Activated naive CD4-positive, alpha-beta T cell treated with Interleukin-2 at 50 U/mL for 16 hours (primary cell): ENCODE results near the gene TMEM163.

Experiments
- DNase-seq: peaks from one replicate; pipeline ENCODE4 v3.0.0-alpha.2; 2020

Gene TMEM163

DNA sequence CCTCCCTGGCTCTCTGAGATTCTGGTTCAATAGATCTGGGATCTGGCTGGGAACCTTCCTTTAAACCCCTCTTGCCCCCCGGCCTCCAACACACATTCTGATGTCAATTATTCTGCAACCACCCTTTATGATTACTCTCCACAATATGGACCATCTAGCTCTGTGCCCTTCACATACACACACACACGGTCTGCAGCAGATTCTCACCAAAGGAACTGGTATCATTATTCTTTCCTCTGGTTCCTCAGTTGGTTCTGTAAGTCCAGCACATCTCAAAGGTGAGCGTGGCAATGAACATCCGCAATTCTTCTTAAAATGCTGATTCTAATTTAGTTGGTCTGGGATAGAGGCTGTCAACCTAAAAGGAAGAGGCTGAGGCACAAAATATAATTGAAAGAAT is 2.8 kb upstream of the TMEM163 start:
- no peak for DNase-seq

DNA sequence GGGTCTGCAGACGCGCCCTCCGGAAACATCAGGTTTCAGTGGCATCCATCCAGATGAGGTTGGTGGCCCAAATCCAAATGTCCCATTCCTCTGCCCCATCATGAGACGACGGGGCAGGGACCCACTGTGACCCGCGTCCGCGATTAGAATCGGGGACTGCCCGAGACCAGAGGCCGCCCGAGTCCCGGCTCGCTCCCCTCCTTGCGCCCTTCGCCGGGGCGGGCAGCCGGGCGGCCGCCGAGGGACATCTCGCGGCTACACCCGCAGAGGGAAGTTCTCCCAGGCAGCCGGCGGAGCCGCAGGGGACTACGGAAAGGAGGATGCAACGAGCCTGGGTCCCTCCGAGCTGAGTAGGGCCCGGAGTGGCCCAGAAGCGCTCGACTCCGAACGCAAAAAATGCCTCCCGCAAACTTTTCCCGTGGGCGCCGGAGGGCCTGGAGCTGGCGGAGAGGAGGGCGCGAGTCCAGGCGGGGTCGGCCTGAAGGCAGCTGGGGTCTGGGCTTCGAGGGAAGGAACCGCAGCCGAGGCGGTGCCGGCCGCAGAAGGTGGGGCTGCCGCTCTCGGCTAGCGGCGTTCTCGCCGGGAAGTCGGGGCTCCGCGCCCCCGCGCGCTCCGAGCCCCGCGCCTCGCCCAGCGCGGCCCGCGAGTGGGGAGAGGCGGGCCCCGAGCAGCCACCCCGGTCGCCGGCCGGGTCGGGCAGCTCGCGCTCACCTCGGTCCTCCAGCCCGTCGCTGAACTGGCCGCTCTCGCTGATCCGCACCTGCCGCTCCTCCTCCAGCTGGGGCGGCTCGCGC is 580 bp downstream of the TMEM163 start:
- no peak for DNase-seq

DNA sequence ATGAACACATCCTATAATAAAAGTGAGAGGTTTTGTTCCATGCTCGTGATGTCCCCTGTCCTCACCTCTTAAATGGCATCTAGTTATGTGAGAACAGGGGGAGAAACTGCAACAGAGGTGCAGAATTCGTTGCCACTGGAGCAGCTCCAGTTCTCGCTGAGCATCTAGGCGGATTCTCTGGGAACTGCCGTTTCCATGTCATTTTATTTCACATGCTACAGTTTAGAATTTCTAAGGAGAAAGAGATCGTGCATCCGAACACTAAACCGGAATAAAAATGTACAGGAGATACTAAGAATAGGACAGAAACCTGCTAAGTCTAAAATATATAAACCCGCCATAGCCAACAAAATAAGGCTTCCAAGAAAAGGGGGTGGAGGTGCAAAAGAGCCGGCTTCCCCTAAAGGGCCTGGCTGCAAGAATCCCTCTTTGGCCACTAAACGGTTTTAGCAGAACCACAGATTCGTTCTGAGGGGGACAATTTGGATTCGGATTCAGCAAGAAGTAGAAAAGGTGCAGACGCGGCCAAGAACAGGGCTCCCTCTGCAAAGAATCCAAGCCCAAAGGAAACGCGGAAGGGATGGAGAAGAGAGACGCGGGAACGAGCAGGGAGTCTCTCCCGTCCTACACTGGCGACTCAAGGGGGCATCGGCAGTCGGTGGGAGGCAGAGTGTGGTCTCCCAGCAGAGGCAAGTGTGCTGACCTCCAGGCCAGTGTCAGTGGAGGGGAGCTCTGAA is 1.3 kb downstream of the TMEM163 start:
- no peak for DNase-seq

DNA sequence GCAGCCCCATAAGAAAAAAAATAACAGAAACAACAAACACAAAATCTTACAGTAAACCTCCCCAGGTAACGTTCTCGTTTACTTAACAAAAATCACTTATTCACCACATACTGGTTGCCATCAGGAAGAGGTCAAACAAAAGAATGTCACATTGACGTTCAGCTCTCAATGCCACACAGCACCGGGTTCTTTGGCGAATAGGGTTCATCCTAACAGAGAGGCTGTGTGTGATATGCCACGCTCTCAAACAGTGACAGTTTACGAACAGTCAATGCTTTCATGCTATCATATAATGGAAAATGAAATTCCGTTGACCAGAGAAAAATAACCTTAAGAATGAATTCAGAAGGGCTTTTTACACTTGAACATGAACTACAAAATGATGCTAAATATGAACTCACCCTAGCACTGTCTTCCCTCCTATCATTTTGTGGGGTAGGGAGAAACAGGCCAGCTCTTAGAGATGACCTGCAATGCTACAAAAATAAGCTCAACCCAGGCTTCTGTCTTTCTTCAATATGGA is 2.0 kb downstream of the TMEM163 start:
- DNase-seq = no peak

DNA sequence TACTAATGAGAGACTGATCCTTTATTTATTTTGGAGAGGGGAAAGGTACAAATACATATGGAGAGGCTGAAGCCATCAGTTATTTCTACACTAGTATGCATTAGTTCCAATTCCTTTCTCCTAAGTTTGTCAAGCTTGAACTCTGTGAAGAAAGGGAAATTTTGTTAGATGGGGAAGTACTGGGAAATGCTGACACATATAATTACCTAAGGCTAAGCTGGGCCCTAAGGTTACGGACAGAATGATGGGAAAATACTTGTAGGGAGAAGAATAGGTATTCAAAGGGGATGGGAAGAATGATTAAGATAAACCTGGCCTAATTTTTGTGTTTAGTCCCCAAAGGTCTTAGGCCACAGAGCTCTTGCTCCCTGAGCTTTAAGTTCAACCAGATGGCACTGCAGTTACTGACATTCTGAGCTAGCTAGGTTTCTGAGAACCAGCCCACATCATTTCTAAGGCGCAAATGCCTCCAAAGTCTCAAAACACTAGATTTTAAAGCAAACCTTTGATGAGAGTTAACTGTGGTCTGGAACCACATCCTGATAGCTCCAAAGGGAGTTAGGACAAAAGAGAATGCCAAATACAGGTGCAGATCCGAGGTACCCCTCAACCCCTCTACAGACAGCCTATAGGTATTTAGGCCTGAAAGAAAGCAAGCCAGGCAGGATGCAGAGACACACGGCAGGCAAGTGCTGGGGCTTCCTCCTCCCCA is 2.7 kb downstream of the TMEM163 start:
- no peak for DNase-seq

DNA sequence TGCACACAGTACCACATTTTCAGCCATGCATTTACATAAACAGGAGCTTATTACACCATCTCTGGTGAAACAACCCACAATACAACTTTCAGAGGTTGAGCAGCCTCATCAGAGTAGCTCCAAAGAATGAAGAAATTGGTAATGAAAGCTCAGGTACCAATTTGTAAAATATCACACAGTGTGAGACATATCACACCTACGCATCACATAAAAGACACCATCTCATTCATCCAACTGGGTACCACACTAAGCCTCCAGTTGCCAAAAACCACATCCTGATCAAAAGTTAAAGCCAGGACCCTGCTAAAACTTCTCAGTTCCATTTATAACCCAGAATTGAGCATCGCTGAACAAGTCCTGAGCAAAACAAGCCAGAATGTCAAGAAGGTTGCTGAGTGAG is 4.6 kb downstream of the TMEM163 start:
- no peak for DNase-seq

DNA sequence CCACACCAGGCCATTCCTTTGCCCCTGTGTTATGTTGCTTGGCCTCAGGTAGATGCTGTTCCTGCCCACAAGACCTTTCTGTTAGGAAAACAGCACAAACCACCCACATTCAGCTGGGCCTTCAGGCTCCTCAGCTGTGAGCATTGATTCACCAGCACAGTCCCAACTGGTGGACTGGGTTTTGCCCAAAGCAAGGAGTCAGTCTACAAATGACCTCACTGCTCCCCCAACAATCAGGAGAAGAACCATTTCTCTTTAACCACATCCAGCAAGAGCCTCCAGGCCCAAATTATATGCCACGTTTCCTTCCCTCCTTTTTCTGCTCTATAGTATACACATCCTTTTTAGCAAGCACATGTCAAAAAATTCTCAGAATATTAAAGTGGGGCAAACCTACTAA is 5.2 kb downstream of the TMEM163 start:
- DNase-seq = no peak

DNA sequence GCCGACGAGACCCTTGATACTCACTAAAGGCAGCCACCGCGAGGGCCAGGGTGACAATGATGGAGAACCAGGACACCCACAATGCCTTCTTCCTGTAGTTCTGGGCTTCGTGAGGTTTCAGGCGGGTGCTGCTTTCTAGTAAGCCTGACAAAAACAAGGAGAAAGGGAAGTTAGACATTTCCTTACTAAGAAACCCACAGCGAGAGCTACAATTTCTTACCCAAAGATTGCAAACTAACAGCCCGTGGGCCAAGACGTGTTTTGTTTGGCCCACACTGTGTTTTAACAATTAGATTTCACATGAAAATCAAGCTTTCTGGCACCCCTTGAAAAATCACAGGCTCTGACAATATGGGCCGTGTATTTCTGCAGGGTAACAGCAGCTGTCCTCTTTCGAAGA is 5.6 kb downstream of the TMEM163 start:
- no peak for DNase-seq

DNA sequence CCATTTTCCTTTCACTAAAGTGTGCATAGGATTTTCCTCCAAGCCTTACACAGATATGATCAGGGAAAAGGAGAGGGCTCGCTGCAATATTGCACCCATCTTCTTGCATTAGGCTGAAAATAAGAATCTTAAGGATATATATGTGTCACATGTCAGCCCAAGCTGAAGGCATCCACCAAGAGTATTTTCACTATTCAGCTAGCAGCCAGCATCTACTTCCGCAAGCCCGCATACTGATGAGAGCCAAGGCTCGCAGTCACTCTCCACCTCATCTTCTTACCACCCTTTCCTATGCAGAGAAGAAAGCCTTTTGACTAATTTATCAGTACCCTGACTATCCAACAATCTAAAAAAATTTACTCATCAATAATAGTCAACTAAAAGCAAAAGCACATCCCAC is 6.1 kb downstream of the TMEM163 start:
- DNase-seq = no peak

DNA sequence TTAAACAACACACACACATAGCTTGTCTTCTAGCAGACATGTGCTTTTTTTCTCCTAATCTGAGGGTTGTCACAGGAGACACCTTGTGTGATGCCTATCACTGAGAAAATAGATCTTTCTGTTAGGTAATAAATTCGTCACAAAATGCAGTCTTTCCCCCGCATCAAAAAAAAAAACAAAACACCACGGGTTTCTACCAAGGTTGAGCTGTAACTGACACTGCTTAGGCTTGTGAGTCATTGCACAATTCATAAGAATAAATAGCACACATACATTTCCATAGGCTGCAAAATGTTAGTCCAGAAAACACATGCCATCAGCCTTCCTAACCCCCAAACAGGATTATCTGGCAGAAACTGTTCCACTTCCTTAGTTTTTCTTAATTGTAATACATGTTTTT is 6.5 kb downstream of the TMEM163 start:
- no peak for DNase-seq

DNA sequence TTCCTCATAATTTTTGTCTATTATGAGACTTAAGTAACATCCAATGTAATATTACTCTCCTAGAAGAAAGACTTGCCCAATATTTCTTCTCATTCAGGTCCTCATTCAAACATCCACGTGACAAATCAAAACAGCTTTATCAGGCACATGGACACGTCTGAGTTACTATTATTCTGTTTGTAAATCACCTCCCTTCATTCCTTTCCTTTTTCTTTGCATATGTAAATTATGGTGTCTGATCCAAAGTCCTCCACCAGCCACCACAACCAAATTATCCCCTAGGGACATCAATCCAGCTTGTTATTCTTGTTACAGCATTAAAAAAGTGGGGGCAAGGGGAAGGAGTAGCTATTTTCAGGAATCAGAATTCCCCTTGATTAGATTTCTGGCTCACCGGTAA is 7.1 kb downstream of the TMEM163 start:
- DNase-seq = no peak

DNA sequence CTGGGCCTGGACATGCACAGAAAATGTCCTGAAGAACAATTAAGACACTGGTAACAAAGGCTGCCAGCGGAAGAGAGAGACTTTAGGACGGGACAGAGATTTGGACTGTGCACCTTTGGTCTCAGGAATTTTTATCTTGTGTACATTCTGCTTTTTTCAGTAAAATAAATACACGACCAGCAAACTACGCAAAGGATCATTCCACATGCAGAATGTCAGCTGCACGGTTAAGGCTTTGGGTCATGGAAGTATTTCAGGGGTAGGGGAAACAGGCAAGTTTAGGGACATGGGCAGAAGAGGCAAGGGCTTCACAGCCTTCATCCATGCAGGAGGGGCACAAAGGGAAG is 11.5 kb downstream of the TMEM163 start:
- no peak for DNase-seq

DNA sequence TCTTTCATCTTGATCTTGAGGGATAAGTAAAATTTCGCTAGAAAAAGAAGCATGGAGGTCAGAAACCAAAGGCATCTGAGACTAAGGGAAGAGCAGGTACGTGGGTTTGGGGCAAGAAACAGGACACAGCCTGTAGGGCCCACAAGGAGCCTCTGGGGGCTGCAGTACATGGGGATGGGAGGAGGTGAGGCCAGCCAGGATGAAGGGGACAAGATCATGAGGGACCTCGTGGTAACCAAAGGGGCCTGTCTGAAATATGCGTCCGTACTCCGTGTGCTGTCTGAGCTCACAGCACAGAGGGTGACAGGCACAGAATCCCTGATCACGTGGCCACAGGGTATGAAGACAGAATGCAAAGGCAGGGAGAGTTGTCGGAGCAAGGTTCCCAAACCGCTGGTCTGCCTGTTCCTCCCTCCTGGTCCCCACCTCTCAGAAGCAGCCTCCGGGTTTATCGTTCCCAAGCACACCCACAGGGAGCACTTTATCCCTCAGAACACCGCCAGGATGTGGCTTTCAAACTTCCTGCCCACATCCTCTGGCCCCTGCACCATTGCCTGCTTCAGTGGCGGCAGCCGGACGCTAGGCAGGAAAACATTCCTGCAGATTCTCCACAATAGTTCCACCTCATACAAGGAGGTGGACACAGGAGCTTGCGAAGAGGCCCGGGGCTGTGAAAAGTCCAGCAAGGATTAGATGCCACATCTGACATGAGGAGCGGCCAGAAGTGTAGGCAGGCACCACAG is 12.0 kb downstream of the TMEM163 start:
- no peak for DNase-seq

DNA sequence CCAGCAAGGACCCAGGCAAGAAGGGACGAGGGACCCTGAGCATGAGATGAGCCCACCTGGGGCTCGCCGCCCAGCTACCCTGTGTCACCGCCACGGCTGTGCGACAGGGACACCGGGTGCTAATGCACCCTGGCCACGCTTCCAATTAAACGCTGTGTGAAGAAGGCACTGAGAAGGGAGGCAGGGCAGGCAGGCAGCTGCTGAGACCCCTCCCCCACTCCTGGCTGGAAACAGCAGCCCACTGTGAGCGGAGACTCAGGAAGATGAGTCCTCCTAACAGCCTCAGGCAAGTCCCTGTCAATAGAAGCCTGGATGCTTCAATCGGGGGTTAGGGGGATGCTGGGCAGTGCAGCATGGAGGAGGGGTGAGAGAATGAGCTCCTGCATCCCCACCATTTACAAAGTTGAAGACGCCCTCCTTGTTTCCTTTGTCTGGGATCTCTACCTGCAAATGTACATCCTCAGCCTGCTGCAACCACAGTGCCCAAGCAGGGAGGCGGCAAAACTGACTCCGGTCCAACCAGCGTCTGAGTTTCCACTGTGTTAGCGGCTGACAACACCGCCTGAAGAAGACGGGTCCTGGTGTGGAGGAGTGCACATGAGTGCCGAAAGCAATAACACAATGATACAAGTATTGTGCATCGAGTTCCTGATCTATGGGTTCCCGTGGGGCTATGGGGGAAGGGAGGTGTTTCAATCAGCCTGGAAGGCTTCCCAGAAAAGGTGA is 12.8 kb downstream of the TMEM163 start:
- DNase-seq = no peak

DNA sequence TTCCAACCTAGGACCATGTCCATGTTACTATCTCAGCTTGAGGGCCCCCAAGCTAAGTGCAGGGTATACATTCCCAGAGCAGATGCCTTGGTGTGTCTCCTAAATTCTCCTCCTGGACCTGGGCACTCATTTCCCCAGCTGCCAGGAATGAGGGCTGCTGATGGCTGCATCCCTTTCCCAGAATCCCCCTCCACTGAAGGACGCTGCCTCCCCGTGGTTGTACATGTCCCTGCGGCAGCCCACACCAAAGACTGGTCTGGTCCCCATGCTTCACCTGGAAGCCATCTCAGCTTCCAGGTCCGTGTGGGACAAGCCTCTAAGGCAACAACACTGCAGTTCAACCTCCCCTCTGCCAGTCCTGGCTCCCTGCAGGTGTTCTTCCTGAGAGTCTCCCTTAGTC is 14.6 kb downstream of the TMEM163 start:
- DNase-seq = no peak

DNA sequence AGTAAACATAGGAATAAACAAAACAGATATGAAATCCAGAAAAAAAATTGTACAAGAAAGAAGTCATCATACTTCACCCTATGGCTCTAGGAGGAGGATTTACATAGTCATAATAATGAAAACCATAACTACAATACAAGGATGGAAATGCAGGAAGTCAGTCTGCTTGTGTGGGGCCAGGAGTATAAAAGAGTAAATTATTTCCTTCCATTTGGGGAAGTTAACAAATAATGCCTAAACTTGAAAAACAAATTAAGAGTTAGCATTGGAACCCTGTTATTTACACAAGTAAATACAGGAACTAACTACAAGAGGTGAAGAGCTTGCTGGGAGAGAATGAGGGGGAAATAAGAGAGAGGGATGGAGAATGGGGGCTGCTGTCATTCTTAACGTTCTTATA is 15.4 kb downstream of the TMEM163 start:
- DNase-seq = no peak

DNA sequence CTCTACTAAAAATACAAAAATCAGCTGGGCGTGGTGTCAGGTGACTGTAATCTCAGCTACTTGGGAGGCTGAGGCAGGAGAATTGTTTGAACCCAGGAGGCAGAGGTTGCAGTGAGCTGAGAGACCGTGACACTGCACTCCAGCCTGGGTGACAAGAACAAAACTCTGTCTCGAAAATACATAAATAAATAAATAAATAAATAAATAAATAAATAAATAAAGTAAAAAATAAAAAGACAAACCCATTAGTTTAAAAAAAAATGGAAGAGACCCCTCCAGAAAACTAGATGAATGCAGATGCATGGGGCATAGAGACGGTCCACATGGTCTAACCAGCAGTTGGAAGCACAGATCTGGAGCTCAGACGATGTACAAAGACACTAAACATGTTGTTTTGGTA is 18.1 kb downstream of the TMEM163 start:
- no peak for DNase-seq

DNA sequence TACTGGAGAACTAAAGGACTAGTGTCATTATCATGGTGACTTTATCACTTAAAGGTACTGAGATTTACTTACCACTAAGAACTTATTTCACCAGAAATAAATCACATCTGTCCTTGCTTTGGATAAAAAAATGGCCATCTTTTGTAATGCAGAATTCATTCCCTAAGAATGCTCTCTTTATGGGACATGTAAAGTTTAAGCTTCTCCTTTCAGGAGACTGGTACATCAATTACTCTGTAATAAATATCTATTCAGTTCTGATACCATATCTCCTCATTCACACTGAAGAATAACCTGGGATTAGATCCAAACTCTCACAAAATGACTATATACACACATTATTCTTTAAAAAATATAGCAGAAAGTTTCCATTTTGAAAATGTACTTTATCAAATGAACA is 24.4 kb downstream of the TMEM163 start:
- no peak for DNase-seq

DNA sequence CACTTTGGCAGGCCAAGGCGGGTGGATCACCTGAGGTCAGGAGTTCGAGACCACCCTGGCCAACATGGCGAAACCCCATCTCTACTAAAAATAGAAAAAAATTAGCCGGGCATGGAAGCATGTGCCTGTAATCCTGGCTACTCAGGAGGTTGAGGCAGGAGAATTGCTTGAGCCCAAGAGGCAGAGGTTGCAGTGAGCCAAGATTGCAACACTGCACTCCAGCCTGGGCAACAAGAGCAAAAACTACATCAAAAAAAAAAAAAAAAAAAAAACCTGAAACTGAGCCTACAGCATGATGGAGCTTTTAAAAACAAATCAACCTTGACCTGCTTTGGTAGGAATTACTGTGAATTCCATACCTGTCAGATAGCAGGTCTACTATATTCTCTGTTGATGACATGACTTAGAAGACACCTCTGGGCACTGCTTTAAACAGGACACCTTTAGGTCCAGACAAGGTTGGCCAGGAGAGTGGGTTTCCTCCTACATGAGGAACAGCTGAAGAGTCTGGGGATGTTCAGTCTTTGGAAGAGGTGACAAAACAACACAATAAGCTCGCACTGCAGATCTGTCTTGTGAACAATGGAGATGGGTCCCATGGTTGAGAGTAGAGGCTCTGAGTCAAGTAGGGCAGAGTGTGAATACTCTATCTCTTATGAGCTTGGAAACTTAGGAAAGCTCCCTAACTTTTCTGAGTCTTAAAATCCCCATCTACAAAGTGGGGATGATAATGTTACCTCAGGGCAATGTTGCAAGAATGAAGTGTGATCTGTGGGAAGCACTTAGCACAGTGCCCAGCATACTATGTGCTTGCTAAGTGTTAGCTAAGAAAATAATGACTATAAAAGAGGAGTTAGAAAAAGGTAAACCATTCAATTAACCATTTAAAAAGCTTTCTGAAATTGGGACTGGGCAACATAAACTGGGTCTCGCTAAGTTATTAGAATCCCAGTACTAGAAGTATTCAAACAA is 25.2 kb downstream of the TMEM163 start:
- DNase-seq = no peak

DNA sequence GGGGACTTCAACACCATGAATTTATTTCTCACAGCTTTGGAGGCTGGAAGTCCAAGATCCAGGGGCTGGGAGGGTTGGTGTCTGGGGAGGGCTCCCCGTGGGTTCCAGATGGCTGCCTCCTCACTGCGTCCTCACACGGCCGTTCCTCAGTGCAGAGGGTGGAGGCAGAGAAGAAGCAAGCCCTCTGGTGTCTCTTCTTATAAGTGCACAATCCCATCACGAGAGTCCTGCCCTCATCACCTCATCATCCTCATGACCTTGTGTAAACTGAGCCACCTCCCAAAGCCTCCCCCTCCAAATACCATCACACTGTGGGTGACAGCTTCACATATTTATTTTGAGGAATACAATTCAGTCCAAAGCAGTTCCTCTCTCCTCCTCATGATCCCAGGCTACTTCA is 26.3 kb downstream of the TMEM163 start:
- DNase-seq = no peak

DNA sequence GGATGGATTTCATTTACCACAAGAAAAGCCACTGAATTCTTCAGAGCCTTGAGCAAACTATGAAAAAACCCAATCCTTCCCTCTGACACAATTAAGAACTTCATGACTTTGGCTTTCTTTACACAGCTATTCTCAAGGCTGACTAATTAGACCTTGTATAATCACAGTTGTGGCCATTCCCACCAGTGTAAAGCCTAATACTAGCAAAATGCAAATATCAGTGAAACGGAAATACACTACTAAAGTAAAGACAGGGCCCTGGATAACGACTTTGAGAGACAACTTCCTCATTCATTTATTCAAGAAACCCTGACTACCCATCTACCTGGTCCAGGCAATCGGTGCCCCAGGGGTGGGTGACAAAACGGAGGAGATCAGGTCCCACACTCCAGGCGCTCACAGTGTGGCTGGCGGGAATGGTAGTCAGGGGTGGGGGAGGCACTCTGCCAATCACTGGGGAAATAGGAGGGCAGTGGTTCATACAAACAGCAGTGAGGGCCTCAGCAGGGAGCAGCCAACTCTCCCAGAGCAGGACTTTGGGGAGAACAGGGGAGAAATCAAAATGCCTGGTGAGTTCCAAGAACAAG is 28.1 kb downstream of the TMEM163 start:
- no peak for DNase-seq
